Neural cell (in vitro differentiated cells): ENCODE results near the gene FGF10.

ENCODE experiments used
- CTCF ChIP-seq: fragments of 450-650 bp; IDR thresholded peaks from 2 replicates; pipeline ENCODE4 v1.5.1; 2014; ENCODE audit warnings: antibody characterized with exemption, mild to moderate bottlenecking, moderate library complexity; ENCODE audit not compliant: poor library complexity, severe bottlenecking
- RAD21 ChIP-seq: fragments of 450-650 bp; conservative IDR thresholded peaks from 2 replicates; pipeline ENCODE4 v1.6.1; 2014; ENCODE audit warnings: antibody characterized with exemption, mild to moderate bottlenecking, moderate library complexity

- TF ChIP-seq CTCF: no peak
- no peak for TF ChIP-seq RAD21
These were observed 37.7 kb upstream of the FGF10 start for GRCh38 chr5:44426944-44427343.
